LNCAP (cell line): ENCODE measurements around the gene VPS13C.

Source experiments
- CTCF ChIP-seq: fragments of 450-650 bp; IDR thresholded peaks from 2 replicates; pipeline ENCODE4 v1.5.1; 2017; ENCODE audit warnings: mild to moderate bottlenecking

Gene VPS13C

GRCh38 chr15:61916104-61916503, 144.1 kb downstream of the VPS13C start:
- no peak for TF ChIP-seq CTCF

- no peak for TF ChIP-seq CTCF
These were observed 144.6 kb downstream of the VPS13C start for GRCh38 chr15:61915640-61916039.

GRCh38 chr15:61910839-61911369, 149.3 kb downstream of the VPS13C start:
- TF ChIP-seq CTCF = no peak

- TF ChIP-seq CTCF = no peak
These were observed 152.0 kb downstream of the VPS13C start for GRCh38 chr15:61908241-61908640.

- TF ChIP-seq CTCF = no peak
These were observed 152.5 kb downstream of the VPS13C start for GRCh38 chr15:61907753-61908086.

GRCh38 chr15:61906961-61907752, 153.1 kb downstream of the VPS13C start:
- TF ChIP-seq CTCF = no peak

- TF ChIP-seq CTCF = no peak
These were observed 167.1 kb downstream of the VPS13C start for GRCh38 chr15:61893146-61893545.
